Neutrophil (primary cell): ENCODE data around the gene TRMT6.

Experiments used
- H3K27ac ChIP-seq: fragments of 200-600 bp; sonication (generic); 2 replicates; pipeline ENCODE4 v1.5.1; 2016; ENCODE audit warnings: mild to moderate bottlenecking, moderate library complexity
- H3K27me3 ChIP-seq: fragments of 200-600 bp; sonication (generic); 2 replicates; pipeline ENCODE4 v1.6.0; 2016; ENCODE audit warnings: mild to moderate bottlenecking
- H3K36me3 ChIP-seq: fragments of 200-600 bp; sonication (generic); 2 replicates; pipeline ENCODE4 v1.5.1; 2017
- H3K4me1 ChIP-seq, 2 experiments: fragments of 200-600 bp in 1 of 2; sonication (generic) in 1 of 2; 1 replicate in 1 of 2; 2 replicates in 1 of 2; pipeline versions ENCODE4 v1.5.1 to v1.6.1; 2013 to 2016; ENCODE audit warnings: low read depth in 1 of 2, low read length in 1 of 2, mild to moderate bottlenecking in 1 of 2, moderate library complexity in 1 of 2; ENCODE audit not compliant: control insufficient read depth in 1 of 2, insufficient read depth in 1 of 2
- H3K4me3 ChIP-seq, 2 experiments: fragments of 200-600 bp in 1 of 2; sonication (generic) in 1 of 2; 1 replicate in 1 of 2; 2 replicates in 1 of 2; pipeline ENCODE4 v1.5.1; 2013 to 2016; ENCODE audit warnings: low read depth in 1 of 2, low read length in 1 of 2, mild to moderate bottlenecking in 1 of 2, moderate library complexity in 1 of 2
- H3K9me3 ChIP-seq: fragments of 200-600 bp; sonication (generic); 2 replicates; pipeline ENCODE4 v1.5.1; 2016
- CTCF ChIP-seq: fragments of 200-600 bp; sonication (generic); IDR thresholded peaks from 2 replicates; pipeline ENCODE4 v1.5.1; 2016; ENCODE audit warnings: antibody characterized with exemption

The TRMT6 gene

DNA sequence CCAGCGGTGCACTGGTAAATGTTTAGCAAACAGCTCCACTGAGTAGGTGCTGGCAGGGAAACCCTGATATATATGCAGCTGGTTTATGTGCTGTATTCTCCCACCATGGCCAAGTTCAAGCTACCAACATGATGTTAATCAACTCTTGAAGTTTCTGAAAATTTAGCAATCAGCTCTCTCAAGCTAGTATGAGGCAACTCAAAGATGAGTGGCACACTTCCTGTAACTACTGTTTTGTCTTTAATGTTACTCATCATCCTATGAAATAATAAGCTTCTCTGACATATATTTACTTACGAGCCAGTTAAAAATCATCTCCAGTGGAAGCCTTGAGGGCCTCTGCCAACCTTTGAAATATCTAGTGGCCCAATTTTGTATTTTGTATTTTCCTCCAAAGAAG, 54.7 kb downstream of the TRMT6 start:
- H3K4me3 ChIP-seq, result peak overlapping the region in 1 of 2 experiments; percentile 5
- no peaks in the 10 kb centered on the region for H3K36me3 ChIP-seq
- no peaks in the 10 kb centered on the region for H3K27me3 ChIP-seq
- peak overlapping the region; percentile 58 for H3K27ac ChIP-seq
- no peak for TF ChIP-seq CTCF
- peaks cover 13 to 16% of the 10 kb centered on the region in 2 experiments for H3K4me1 ChIP-seq
- H3K9me3 ChIP-seq, result no peaks in the 10 kb centered on the region

DNA sequence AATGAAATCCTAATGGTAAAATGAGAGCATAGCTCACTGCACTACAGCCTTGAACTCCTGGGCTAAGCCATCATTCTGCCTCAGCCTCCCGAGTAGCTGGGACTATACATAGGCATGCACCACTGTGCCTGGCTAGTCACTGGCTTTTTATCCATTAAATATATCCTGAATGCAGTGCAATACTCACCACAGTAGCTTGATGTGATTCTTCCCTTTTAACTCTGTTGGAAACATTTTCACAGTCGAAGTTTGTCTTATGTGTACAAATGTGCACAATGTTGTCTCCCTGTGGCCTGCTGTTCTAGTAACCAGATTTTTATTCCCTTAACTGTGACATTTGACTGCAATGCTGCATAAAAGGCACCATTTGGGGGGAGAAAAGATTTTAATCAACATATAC, 56.7 kb downstream of the TRMT6 start:
- H3K36me3 ChIP-seq, result no peaks in the 10 kb centered on the region
- no peak overlapping the region for H3K4me3 ChIP-seq
- peaks cover 13 to 16% of the 10 kb centered on the region in 2 experiments for H3K4me1 ChIP-seq
- H3K27me3 ChIP-seq, result no peaks in the 10 kb centered on the region
- TF ChIP-seq CTCF, result no peak
- H3K9me3 ChIP-seq, result no peaks in the 10 kb centered on the region
- no peak overlapping the region for H3K27ac ChIP-seq

GRCh38 chr20:5893052-5893451, 57.3 kb downstream of the TRMT6 start:
- no peaks in the 10 kb centered on the region for H3K9me3 ChIP-seq
- no peaks in the 10 kb centered on the region for H3K36me3 ChIP-seq
- TF ChIP-seq CTCF, result no peak
- no peak overlapping the region for H3K4me3 ChIP-seq
- H3K4me1 ChIP-seq, result peaks cover 13 to 16% of the 10 kb centered on the region in 2 experiments
- H3K27me3 ChIP-seq, result no peaks in the 10 kb centered on the region
- no peak overlapping the region for H3K27ac ChIP-seq

DNA sequence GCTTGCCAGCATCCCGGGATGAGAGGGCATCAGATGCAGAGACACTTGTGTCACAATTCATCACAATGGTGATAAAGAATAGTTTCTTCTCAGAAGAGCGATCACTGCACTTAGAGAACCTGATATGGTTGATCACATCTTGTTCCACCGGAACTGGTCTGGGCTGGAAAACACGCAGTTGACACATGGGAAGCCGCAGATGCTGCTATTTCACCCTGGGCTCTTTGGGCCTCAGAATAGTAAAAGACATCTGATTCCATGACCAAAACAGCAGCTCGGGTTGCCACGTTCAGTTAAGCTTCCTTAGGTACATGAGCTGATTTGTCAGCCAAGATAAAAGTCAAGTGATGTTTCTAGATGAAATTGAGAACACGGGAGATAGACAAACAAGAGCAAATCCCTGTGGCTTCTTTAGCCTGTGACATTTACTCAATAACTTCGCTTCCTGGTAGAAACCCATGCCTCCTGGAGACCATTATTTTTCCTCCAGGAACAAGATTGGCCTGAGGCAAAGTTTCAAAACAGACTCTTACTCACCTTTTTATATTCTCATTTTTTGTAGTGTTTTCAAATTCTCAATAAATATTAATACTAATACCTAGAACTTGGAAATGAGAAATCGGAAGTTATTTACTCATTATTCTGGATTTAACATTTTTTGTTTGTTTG, 59.4 kb downstream of the TRMT6 start:
- no peaks in the 10 kb centered on the region for H3K9me3 ChIP-seq
- no peak overlapping the region for H3K4me3 ChIP-seq
- no peaks in the 10 kb centered on the region for H3K36me3 ChIP-seq
- no peak overlapping the region for H3K27ac ChIP-seq
- no peak for TF ChIP-seq CTCF
- H3K4me1 ChIP-seq, result peaks cover 8 to 11% of the 10 kb centered on the region in 2 experiments
- H3K27me3 ChIP-seq, result no peaks in the 10 kb centered on the region

DNA sequence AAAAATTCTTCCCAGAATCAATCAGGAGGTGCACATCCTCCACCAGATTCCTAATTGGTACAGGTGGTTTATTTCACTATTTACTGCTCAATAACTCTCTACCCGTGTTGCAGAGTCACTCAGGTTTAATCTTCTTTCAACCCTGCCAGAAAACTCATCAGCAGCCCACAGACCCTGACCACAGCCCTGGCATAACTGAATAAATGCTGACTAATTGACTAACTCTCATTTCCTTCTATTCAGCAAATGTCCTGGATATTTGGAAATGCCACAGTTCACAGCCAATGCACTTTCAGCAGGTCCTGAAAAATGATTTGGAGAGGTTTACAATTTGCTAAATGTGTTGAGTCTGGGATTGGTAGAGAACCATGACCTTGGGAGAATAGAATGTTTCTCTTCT, 62.3 kb downstream of the TRMT6 start:
- Histone ChIP-seq H3K4me1 (no peaks in the 10 kb centered on the region), H3K27ac (no peak overlapping the region), H3K27me3 (no peaks in the 10 kb centered on the region), H3K4me3 (no peak overlapping the region), H3K9me3 (no peaks in the 10 kb centered on the region), H3K36me3 (no peaks in the 10 kb centered on the region)
- no peak for TF ChIP-seq CTCF
